Stomach (tissue), 9 donors: ENCODE measurements around the gene AUH. TPM values are rescaled to one million over a fixed set of nuclear protein-coding genes. Genes with fewer than 3 reads are reported as not detected.
"Not testable (repeated sequence)": the region's sequence is repeated elsewhere in the genome, so short reads cannot be mapped to it uniquely, and the experiment has no call there.

Experiments used
- DNase-seq, 2 donors: peaks; one replicate each; pipeline versions ENCODE4 v3.0.0 to v3.0.0-alpha.2; 2013 to 2019
- H3K27ac ChIP-seq, 5 donors: fragments of 200-600 bp in 4 of 5; sonication (generic) in 4 of 5; one replicate each; pipeline ENCODE4 v1.5.1; 2013 to 2019; ENCODE audit warnings: mild to moderate bottlenecking in 1 of 5, moderate library complexity in 1 of 5
- H3K27me3 ChIP-seq, 3 donors: fragments of 200-600 bp; sonication (generic); one replicate each; pipeline ENCODE4 v1.5.1; 2017 to 2019; ENCODE audit warnings: mixed run types in 1 of 3
- H3K36me3 ChIP-seq, 4 donors: fragments of 200-600 bp; sonication (generic); 1 replicate in 3 of 4; 2 replicates in 1 of 4; pipeline ENCODE4 v1.5.1; 2016 to 2019
- H3K4me1 ChIP-seq, 4 donors: fragments of 200-600 bp; sonication (generic); one replicate each; pipeline ENCODE4 v1.5.1; 2016 to 2019
- H3K4me3 ChIP-seq, 4 donors: fragments of 200-600 bp; sonication (generic) in 3 of 4; one replicate each; pipeline ENCODE4 v1.5.1; 2016 to 2019; ENCODE audit warnings: mild to moderate bottlenecking in 1 of 4
- H3K9me3 ChIP-seq, 4 donors: fragments of 200-600 bp; sonication (generic); one replicate each; pipeline ENCODE4 v1.5.1; 2016 to 2019
- EP300 ChIP-seq: sonication (generic); formaldehyde crosslinking; IDR thresholded peaks from one replicate; pipeline ENCODE4 v1.6.1; 2017; ENCODE audit warnings: antibody characterized with exemption
- POLR2A ChIP-seq, 4 donors: fragments of 450-650 bp; IDR thresholded peaks; one replicate each; pipeline ENCODE4 v1.6.1; 2016; ENCODE audit warnings: antibody characterized with exemption in 4 of 4, control low read depth in 2 of 4, mild to moderate bottlenecking in 1 of 4, moderate library complexity in 1 of 4
- POLR2AphosphoS5 ChIP-seq, 3 donors: sonication (generic); formaldehyde crosslinking; IDR thresholded peaks; one replicate each; pipeline ENCODE4 v1.6.1; 2016; ENCODE audit warnings: antibody characterized with exemption in 3 of 3
- WGBS, 5 donors: extraction: QIAGEN DNeasy Blood & Tissue Kit in 3 of 5; methylation state at CpG; one replicate each; pipeline versions ENCODE4 v1.1.5 to v1.1.7; 2013 to 2018; 5-methylcytosine and 5-hydroxymethylcytosine counted together
- intact Hi-C: fragments of 100-400 bp; cut with DNase I; formaldehyde crosslinking; loops from one replicate; pipeline ENCODE4 v1.15.1; 2023; ENCODE audit warnings: low total_unique reads
- polyA plus RNA-seq, 3 donors: library from polyadenylated mRNA; stranded (reverse); fragments of 200-250 nt; gene quantifications; one replicate each; pipeline ENCODE4 v1.2.3, GENCODE V29; 2013
- total RNA-seq, 5 donors: library from RNA; depleted of rRNA; stranded (reverse); fragments of >200 nt; gene quantifications; one replicate each; pipeline versions ENCODE4 v1.1.0 to v1.2.3, GENCODE V29; 2014 to 2016
- TF ChIP-seq, protein P1 (sequence below), 7 experiments: fragments of 450-650 bp in 4 of 7; fragments of 200-600 bp in 3 of 7; sonication (generic) in 3 of 7; IDR thresholded peaks; one replicate each; pipeline ENCODE4 v1.5.1; 2016 to 2019; ENCODE audit warnings: antibody characterized with exemption in 7 of 7, control low read depth in 2 of 7, mild to moderate bottlenecking in 1 of 7
- donor health status: healthy with polysubstance abuse.
- donor health status: Bipolar disorder and iron deficiency.
- donor health status: healthy.

AUH gene
- total and polyA plus RNA-seq, 8 donors, result 5.8 to 331 (median 24.5) TPM

DNA sequence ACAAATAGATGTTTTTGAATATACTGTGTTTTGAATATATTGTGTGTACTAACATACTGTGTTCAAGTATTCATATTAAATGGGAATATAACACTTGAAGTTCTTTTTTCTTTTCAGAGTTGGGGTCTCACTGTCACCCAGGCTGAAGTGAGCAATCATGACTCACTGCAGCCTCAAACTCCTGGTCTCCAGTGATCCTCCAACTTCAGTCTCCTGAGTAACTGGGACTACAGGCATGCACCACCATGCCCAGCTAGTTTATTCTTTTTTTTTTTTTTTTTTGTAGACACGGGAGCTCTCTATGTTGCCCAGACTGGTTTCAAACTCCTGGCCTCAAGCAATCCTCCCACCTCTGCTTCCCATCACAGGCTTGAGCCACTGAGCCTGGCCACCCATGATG lies 23.2 kb upstream of the AUH start:
- no peak for DNase-seq
- TF ChIP-seq POLR2AphosphoS5 (IDR thresholded peaks at IDR 0.05) (no peak), EP300 (no peak), POLR2A (IDR thresholded peaks at IDR 0.05) (no peak)
- TF ChIP-seq, protein P1, sequence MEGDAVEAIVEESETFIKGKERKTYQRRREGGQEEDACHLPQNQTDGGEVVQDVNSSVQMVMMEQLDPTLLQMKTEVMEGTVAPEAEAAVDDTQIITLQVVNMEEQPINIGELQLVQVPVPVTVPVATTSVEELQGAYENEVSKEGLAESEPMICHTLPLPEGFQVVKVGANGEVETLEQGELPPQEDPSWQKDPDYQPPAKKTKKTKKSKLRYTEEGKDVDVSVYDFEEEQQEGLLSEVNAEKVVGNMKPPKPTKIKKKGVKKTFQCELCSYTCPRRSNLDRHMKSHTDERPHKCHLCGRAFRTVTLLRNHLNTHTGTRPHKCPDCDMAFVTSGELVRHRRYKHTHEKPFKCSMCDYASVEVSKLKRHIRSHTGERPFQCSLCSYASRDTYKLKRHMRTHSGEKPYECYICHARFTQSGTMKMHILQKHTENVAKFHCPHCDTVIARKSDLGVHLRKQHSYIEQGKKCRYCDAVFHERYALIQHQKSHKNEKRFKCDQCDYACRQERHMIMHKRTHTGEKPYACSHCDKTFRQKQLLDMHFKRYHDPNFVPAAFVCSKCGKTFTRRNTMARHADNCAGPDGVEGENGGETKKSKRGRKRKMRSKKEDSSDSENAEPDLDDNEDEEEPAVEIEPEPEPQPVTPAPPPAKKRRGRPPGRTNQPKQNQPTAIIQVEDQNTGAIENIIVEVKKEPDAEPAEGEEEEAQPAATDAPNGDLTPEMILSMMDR (IDR thresholded peaks at IDR 0.05), result no peak
- 68 to 94% (median 80%) methylated on average over 1 of the region's 1 CpG for WGBS, 5 donors
- Histone ChIP-seq H3K27ac (no peak overlapping the region), H3K9me3 (no peaks in the 10 kb centered on the region), H3K36me3 (no peaks in the 10 kb centered on the region), H3K4me3 (no peak overlapping the region), H3K27me3 (no peaks in the 10 kb centered on the region), H3K4me1 (no peaks in the 10 kb centered on the region)
- intact Hi-C loops, result no loop called here

DNA sequence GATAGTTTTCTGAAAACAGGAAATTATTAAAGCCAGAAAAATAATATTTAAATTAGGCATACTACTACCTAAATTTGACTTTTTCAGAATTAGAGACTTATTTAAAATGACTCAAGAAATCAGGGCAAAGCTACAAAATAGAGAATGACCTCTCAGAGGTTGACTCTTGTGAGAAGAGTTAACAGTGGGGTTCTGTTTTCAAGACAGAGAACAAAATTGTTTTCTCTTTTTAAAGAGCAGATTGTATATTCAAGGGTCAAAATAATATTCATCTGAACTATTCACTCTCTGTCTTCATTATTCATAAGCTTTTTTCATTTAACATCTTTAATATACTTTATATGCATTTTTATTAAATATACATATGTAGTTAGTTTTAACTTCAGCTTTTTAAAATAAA lies 21.9 kb upstream of the AUH start:
- Histone ChIP-seq H3K36me3 (no peaks in the 10 kb centered on the region), H3K4me3 (no peak overlapping the region), H3K9me3 (no peaks in the 10 kb centered on the region), H3K4me1 (peaks cover 0 to 11% (median 4%) of the 10 kb centered on the region in 4 donors), H3K27me3 (no peaks in the 10 kb centered on the region), H3K27ac (no peak overlapping the region)
- DNase-seq, result no peak
- TF ChIP-seq POLR2AphosphoS5 (IDR thresholded peaks at IDR 0.05) (no peak), EP300 (no peak)
- intact Hi-C loops, result no loop called here

DNA sequence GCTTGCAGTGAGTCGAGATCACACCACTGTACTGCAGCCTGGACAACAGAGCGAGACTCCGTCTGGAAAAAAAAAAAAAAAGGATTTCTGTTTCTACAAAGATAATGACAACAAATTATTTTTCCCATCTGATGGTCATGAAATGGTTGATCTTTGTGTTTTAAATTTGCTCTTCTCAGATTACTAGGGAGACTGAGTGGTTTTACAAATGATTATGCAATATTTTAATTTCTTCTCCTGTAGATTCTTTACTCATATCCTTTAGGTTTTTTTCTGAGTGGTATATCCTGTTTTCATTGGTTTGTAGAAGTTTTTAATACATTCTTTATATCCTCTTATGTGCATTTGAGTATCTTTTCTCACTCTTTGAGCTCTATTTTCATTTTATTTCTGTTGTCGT lies 20.6 kb upstream of the AUH start:
- no peaks in the 10 kb centered on the region for H3K9me3 ChIP-seq
- no peaks in the 10 kb centered on the region for H3K27me3 ChIP-seq
- H3K4me3 ChIP-seq, result no peak overlapping the region
- TF ChIP-seq POLR2AphosphoS5 (IDR thresholded peaks at IDR 0.05) (no peak), EP300 (no peak), POLR2A (IDR thresholded peaks at IDR 0.05) (no peak)
- TF ChIP-seq, protein P1 (IDR thresholded peaks at IDR 0.05), result no peak
- intact Hi-C loops, result no loop called here
- H3K4me1 ChIP-seq, result peaks cover 0 to 12% (median 6%) of the 10 kb centered on the region in 4 donors
- no peak overlapping the region for H3K27ac ChIP-seq
- WGBS, 5 donors, result 90 to 98% (median 94%) methylated on average over 4 of the region's 4 CpGs
- DNase-seq, result no peak
- no peaks in the 10 kb centered on the region for H3K36me3 ChIP-seq

DNA sequence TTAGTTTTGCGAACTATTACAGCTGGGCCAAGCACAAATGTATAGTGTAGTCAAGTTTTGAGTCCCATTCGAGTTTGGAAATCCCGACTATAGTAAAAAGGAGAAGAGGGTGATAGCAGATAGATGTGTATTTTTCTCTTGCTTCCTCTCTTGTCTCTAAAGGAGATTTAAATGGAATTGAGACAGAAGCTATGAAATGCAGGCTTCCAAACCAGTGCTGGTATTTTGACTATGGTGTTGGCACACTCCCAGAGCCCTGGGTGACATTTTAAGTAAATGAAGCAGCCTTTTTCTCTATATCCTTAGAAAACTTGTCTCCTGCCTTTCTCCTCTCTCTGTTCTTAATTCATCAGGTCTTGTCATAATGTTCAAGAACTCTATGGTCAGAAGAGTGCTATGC lies 17.7 kb upstream of the AUH start:
- H3K4me3 ChIP-seq, result no peak overlapping the region
- no peaks in the 10 kb centered on the region for H3K36me3 ChIP-seq
- no peaks in the 10 kb centered on the region for H3K27me3 ChIP-seq
- DNase-seq, result no peak
- no peak for TF ChIP-seq POLR2A (IDR thresholded peaks at IDR 0.05)
- TF ChIP-seq POLR2AphosphoS5 (IDR thresholded peaks at IDR 0.05), result no peak
- TF ChIP-seq, protein P1 (IDR thresholded peaks at IDR 0.05), result no peak
- no peak for TF ChIP-seq EP300
- H3K27ac ChIP-seq, result no peak overlapping the region
- WGBS, 5 donors, result 43 to 52% (median 49%) methylated on average over 3 of the region's 3 CpGs
- intact Hi-C loops, result no loop called here
- peaks cover 0 to 16% (median 6%) of the 10 kb centered on the region in 4 donors for H3K4me1 ChIP-seq
- H3K9me3 ChIP-seq, result no peaks in the 10 kb centered on the region

DNA sequence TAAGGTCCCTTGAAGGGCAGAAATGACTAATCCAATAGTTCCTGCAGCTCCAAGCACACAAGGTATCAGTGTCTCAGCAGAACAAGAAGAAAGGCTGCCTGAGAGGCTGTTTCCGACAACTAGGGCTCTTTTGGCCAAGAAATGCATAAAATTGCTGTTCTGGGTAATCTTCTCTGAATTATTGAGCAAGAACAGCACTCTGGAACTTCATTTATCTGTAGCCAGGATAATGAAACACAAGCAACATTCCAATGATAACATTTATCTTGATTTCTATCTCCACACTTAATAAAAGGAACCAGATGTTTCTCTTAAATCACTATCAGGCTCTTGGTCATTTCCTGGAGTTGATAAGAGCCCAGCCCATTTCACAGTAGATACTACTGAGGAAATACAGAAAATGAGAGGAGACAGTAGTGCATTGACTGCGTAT lies 17.0 kb upstream of the AUH start:
- H3K4me3 ChIP-seq, result no peak overlapping the region
- intact Hi-C loops, result no loop called here
- H3K27me3 ChIP-seq, result no peaks in the 10 kb centered on the region
- peaks cover 0 to 16% (median 6%) of the 10 kb centered on the region in 4 donors for H3K4me1 ChIP-seq
- 37 to 66% (median 53%) methylated on average over 2 of the region's 2 CpGs for WGBS, 5 donors
- DNase-seq, result no peak
- no peak overlapping the region for H3K27ac ChIP-seq
- H3K9me3 ChIP-seq, result no peaks in the 10 kb centered on the region
- TF ChIP-seq POLR2A (IDR thresholded peaks at IDR 0.05) (no peak), EP300 (no peak), POLR2AphosphoS5 (IDR thresholded peaks at IDR 0.05) (no peak)
- TF ChIP-seq, protein P1 (IDR thresholded peaks at IDR 0.05), result no peak
- no peaks in the 10 kb centered on the region for H3K36me3 ChIP-seq

DNA sequence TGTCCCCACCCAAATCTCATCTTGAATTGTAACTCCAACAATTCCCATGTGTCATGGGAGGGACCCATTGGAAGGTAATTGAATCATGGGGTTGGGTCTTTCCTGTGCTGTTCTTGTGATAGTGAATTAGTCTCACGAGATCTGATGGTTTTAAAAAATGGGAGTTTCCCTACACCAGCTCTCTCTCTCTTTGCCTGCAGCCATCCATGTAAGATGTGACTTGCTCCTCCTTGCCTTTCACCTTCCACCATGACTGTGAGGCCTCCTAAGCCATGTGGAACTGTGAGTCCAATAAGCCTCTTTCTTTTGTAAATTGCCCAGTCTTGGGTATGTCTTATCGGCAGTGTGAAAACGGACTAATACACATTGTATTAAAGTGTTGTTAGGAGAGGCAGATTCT lies 16.3 kb upstream of the AUH start:
- intact Hi-C loops, H3K4me3 ChIP-seq, H3K27ac ChIP-seq, H3K36me3 ChIP-seq, H3K9me3 ChIP-seq, H3K27me3 ChIP-seq, DNase-seq: not testable (repeated sequence)
- WGBS, 5 donors, result 95 to 99% (median 97%) methylated on average over 3 of the region's 3 CpGs
- peaks cover 0 to 16% (median 6%) of the 10 kb centered on the region in 4 donors for H3K4me1 ChIP-seq
